ENCODE data around the gene NET1.

DNA sequence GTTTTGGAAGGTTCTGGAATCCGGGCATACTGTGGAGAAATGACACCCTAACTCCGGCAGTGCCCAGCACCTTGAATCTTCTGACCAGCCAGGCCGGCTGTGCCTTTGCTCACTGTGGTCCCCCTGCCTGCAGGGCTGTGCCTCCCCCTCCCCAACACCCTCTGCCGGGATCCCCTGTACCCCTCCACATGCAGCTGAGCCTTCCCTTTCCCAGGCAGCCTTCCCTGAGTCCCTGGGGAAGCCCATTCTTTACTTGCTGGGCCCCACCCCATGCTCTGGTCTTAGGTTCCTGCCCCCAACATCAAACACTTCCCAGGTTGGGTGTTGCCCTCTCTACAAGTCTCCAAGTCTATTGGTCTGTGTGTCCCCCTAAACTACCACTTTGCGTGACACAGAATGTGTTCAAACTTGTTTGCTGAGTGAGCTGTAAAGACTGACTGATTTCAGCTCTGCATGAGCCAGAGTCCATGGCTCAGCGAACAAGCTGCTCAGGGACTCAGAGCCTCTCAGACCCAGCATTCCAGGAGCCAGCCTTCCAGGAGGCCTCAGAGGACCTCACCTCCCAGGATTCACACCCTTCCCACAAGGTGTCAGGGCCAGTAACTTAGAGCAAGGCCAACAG is 55.4 kb downstream of the NET1 start:
- no peak for TF ChIP-seq POLR2A (IDR thresholded peaks at IDR 0.05)
- TF ChIP-seq, protein P1, sequence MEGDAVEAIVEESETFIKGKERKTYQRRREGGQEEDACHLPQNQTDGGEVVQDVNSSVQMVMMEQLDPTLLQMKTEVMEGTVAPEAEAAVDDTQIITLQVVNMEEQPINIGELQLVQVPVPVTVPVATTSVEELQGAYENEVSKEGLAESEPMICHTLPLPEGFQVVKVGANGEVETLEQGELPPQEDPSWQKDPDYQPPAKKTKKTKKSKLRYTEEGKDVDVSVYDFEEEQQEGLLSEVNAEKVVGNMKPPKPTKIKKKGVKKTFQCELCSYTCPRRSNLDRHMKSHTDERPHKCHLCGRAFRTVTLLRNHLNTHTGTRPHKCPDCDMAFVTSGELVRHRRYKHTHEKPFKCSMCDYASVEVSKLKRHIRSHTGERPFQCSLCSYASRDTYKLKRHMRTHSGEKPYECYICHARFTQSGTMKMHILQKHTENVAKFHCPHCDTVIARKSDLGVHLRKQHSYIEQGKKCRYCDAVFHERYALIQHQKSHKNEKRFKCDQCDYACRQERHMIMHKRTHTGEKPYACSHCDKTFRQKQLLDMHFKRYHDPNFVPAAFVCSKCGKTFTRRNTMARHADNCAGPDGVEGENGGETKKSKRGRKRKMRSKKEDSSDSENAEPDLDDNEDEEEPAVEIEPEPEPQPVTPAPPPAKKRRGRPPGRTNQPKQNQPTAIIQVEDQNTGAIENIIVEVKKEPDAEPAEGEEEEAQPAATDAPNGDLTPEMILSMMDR (IDR thresholded peaks at IDR 0.05): no peak
- no peak for TF ChIP-seq EP300 (IDR thresholded peaks at IDR 0.05; ENCODE audit: low read depth)
- no peak for TF ChIP-seq POLR2AphosphoS5 (IDR thresholded peaks at IDR 0.05)

All from transverse colon (tissue), 4 donors.